HFF-Myc (cell line): ENCODE results near the gene SRSF11.
"Not testable (repeated sequence)": the region's sequence is repeated elsewhere in the genome, so short reads cannot be mapped to it uniquely, and the experiment has no call there.

Source experiments
- DNase-seq: peaks from one replicate; pipeline ENCODE4 v3.0.0-alpha.2; 2011; ENCODE audit warnings: low read depth; ENCODE audit errors: extremely low read depth
- H3K4me3 ChIP-seq: replicated peaks from 2 replicates; pipeline ENCODE4 v1.5.1; 2011; ENCODE audit warnings: low read depth, mild to moderate bottlenecking, control low read depth, low read length
- TF ChIP-seq, protein P1 (sequence below): IDR thresholded peaks from 2 replicates; pipeline ENCODE4 v1.5.1; 2012; ENCODE audit warnings: mild to moderate bottlenecking, low read depth, low read length, control low read depth; ENCODE audit errors: missing control alignments

The SRSF11 gene

DNA sequence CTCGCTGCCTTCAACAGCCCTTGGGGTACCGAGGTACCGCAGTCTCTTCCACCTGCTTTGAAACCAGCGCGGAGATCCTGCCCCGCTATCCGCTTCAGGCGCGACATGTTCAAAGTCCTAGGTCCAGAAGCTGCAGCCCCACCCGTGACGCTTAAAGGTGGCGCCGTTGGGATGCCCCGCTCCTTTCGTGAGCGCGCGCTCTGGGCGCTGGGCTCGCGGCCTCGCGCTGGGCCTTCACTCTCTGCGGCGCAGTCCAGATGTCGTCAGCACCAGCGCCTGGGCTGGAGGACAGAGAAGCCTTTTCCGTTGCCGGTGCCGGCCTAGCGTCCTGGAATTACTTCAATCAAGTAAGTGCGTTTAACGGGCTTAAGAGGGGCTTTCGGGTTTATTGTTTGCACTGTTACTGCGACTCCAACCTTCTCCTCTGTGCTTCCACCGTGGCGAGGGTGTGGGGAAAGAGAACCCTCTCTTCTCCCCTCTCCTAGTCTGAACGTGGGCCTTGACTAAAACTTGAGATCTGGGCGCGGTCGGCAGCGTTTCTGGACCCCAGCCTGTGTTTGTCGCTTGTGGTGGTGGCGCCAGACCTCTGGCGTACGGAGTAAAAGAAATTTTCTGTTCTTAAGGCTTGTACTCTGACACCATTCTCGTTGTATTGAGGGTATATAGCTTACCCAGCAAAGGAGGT, 15.6 kb upstream of the SRSF11 start, which contains the start of gene LRRC40:
TSS of gene LRRC40 (minus strand) at position 146 of the 685 bp plus-strand sequence. CDS start at position 107, 39 bp downstream.
- peak; percentile 77 for DNase-seq
- TF ChIP-seq, protein P1, sequence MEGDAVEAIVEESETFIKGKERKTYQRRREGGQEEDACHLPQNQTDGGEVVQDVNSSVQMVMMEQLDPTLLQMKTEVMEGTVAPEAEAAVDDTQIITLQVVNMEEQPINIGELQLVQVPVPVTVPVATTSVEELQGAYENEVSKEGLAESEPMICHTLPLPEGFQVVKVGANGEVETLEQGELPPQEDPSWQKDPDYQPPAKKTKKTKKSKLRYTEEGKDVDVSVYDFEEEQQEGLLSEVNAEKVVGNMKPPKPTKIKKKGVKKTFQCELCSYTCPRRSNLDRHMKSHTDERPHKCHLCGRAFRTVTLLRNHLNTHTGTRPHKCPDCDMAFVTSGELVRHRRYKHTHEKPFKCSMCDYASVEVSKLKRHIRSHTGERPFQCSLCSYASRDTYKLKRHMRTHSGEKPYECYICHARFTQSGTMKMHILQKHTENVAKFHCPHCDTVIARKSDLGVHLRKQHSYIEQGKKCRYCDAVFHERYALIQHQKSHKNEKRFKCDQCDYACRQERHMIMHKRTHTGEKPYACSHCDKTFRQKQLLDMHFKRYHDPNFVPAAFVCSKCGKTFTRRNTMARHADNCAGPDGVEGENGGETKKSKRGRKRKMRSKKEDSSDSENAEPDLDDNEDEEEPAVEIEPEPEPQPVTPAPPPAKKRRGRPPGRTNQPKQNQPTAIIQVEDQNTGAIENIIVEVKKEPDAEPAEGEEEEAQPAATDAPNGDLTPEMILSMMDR, result no peak
- H3K4me3 ChIP-seq, result peak within 1 kb of the TSS; percentile 91

DNA sequence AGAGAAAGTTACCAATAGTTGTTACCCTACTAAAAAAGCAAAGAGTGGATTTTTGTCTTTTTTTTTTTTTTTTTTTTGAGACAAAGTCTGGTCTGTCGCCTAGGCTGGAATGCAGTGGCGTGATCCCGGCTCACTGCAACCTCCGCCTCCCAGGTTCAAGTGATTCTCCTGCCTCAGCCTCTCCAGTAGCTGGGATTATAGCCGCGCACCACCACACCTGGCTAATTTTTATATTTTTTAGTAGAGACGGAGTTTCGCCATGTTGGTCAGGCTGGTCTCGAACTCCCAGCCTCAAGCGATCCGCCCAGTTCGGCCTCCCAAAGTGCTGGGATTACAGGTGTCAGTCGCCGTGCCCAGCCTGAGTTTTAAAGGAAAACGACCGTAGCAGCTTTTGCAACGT, 14.3 kb upstream of the SRSF11 start:
- DNase-seq, result not testable (repeated sequence)
- peak overlapping the region; percentile 91 for H3K4me3 ChIP-seq

DNA sequence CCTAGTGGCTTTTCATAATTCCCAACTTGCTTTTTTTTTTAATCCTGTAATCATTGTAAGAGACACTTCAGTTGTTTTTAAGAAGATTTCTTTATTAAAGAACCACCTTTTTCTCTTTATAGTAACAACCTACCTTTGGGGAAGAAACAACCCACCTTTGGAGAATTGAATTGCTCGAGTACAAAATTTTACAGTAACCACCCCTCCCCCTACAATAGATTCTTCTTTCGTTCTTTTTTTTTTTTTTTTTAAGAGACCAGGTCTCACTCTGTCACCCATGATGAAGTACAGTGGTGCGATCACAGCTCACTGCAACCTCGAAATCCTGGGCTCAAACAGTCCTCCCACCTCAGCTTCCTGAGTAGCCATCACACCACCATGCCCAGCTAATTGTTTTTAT, 13.7 kb upstream of the SRSF11 start:
- TF ChIP-seq, protein P1, result no peak
- peak overlapping the region; percentile 91 for H3K4me3 ChIP-seq

GRCh38 chr1:70208292-70208691, 12.9 kb upstream of the SRSF11 start:
- no peak for DNase-seq

More for the DNA sequence above, 13.7 kb upstream of the SRSF11 start:
- no peak for DNase-seq

DNA sequence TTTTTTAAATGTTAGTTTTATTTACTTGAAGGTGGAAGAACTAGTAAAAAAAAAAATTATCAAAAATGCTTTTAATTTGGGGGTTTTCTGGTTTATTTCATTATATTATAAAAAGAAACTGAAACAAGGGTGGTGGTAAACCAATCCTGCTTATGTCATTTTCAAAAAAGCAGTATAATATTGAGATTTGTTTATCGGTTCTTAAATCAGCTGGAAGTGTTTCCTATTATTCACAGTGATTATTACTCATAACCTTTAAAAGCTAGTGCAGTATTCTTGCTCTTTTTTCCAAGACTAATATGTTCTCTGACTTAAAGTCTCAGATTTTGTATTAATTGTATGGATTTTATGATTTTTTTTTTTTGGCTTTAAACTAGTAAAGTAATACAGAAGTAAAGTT, 10.4 kb upstream of the SRSF11 start:
- TF ChIP-seq, protein P1, result no peak
- H3K4me3 ChIP-seq, result no peak overlapping the region
- DNase-seq, result no peak

More at GRCh38 chr1:70208292-70208691, 12.9 kb upstream of the SRSF11 start:
- TF ChIP-seq, protein P1, result no peak
- no peak overlapping the region for H3K4me3 ChIP-seq

DNA sequence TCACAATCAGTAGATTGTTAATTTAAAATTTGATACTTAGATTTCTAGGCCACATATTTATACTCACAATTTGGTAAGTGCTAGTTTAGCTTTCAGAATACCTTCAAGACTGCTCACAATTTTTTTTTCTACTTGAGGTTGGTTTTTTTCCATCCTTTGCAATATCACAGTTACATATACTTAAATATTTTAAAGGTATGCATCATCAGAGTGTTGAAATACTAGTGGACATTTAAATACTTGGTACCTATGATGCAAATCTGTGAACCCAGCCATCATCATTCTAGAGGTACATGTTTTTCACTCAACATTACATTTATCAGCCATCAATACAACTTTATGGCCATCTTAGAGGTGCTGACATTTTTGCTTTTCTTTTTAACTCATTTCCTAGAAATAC, 9.6 kb upstream of the SRSF11 start:
- DNase-seq, result no peak
- TF ChIP-seq, protein P1, result no peak

GRCh38 chr1:70220015-70220414, 1.2 kb upstream of the SRSF11 start:
- H3K4me3 ChIP-seq, result no peak overlapping the region
- TF ChIP-seq, protein P1, result no peak
- DNase-seq, result no peak

More for the DNA sequence above, 9.6 kb upstream of the SRSF11 start:
- no peak overlapping the region for H3K4me3 ChIP-seq
